Measurements from ENCODE around the gene PIP5K1B. TPM values are rescaled to one million over a fixed set of nuclear protein-coding genes. Genes with fewer than 3 reads are reported as not detected.

PIP5K1B gene
- total and polyA plus RNA-seq, 2 donors (not counting 1 experiment from before 2014, with no cell fraction given) = 11.8 to 24.1 TPM

- Histone ChIP-seq H2AFZ (ENCODE audit: insufficient read depth, low read depth, low read length, poor library complexity, severe bottlenecking) (no peak overlapping the region), H4K20me1 (ENCODE audit: control insufficient read depth, insufficient read depth, low read length, poor library complexity, severe bottlenecking) (no peaks in the 10 kb centered on the region), H3K9me3 (ENCODE audit: control extremely low read depth in 1 of 3, control insufficient read depth in 2 of 3, insufficient read depth in 1 of 3, low read length in 2 of 3) (peaks cover 0 to 4% (median 0%) of the 10 kb centered on the region in 3 donors), H3K4me3 (ENCODE audit: control extremely low read depth in 1 of 5, extremely low read depth in 1 of 5, insufficient read depth in 1 of 5, low read depth in 2 of 5, low read length in 4 of 5) (no peak overlapping the region), H3K27me3 (replicated peaks in 1 of 4; ENCODE audit: control extremely low read depth in 1 of 4, control insufficient read depth in 3 of 4, insufficient read depth in 4 of 4, low read length in 3 of 4) (no peaks in the 10 kb centered on the region), H3K27ac (ENCODE audit: low read length in 2 of 2) (no peak overlapping the region), H3K4me1 (ENCODE audit: control insufficient read depth in 2 of 2, insufficient read depth in 2 of 2, low read length in 2 of 2) (peaks cover 39 to 42% of the 10 kb centered on the region in 2 donors), H3K9ac (ENCODE audit: low read length) (no peak overlapping the region), H3K4me2 (replicated peaks; ENCODE audit: low read depth, low read length, poor library complexity, severe bottlenecking) (peak overlapping the region; percentile 9), H3K36me3 (replicated peaks in 1 of 2; ENCODE audit: control extremely low read depth in 1 of 2, control insufficient read depth in 1 of 2, extremely low read depth in 1 of 2, insufficient read depth in 2 of 2, low read length in 1 of 2) (no peaks in the 10 kb centered on the region), H3K79me2 (ENCODE audit: control insufficient read depth, insufficient read depth, low read length) (peaks cover 5% of the 10 kb centered on the region)
- Mint-ChIP-seq H3K4me3 (no peak overlapping the region), H3K4me1 (peaks cover 65% of the 10 kb centered on the region), H3K27me3 (no peaks in the 10 kb centered on the region), H3K27ac (no peak overlapping the region), H3K9me3 (ENCODE audit: insufficient read depth) (no peaks in the 10 kb centered on the region)
- ChIA-PET CTCF (no interaction called here), POLR2A (no interaction called here)
- ATAC-seq (ENCODE audit: low read depth) (no peak), DNase-seq (no peak)
- intact Hi-C loops (cut with micrococcal nuclease) = loop anchor here (2.0 to 5.0 kb wide), 2 partner anchors 20 to 36 kb away; no protein-coding TSS in a partner anchor
- TF ChIP-seq EZH2 (IDR thresholded peaks at IDR 0.05; ENCODE audit: borderline replicate concordance, insufficient read depth, low read depth, low read length, poor library complexity, severe bottlenecking) = no peak
- no peak for TF ChIP-seq CTCF (IDR thresholded peaks at IDR 0.05)
- WGBS (ENCODE audit: insufficient coverage) = 100% methylated on average over 2 of the region's 3 CpGs
Observed at GRCh38 chr9:68978501-68978900, 273.5 kb downstream of the PIP5K1B start.

GRCh38 chr9:68979538-68980314, 274.7 kb downstream of the PIP5K1B start:
- peaks cover 59% of the 10 kb centered on the region for H3K4me1 Mint-ChIP-seq
- ChIA-PET CTCF (no interaction called here), POLR2A (no interaction called here)
- Histone ChIP-seq H3K27ac (ENCODE audit: low read length in 2 of 2) (no peak overlapping the region), H3K4me2 (replicated peaks; ENCODE audit: low read depth, low read length, poor library complexity, severe bottlenecking) (no peak overlapping the region), H4K20me1 (ENCODE audit: control insufficient read depth, insufficient read depth, low read length, poor library complexity, severe bottlenecking) (no peaks in the 10 kb centered on the region), H2AFZ (ENCODE audit: insufficient read depth, low read depth, low read length, poor library complexity, severe bottlenecking) (no peak overlapping the region), H3K27me3 (replicated peaks in 1 of 4; ENCODE audit: control extremely low read depth in 1 of 4, control insufficient read depth in 3 of 4, insufficient read depth in 4 of 4, low read length in 3 of 4) (no peaks in the 10 kb centered on the region), H3K79me2 (ENCODE audit: control insufficient read depth, insufficient read depth, low read length) (peaks cover 5% of the 10 kb centered on the region), H3K4me1 (ENCODE audit: control insufficient read depth in 2 of 2, insufficient read depth in 2 of 2, low read length in 2 of 2) (peaks cover 39 to 41% of the 10 kb centered on the region in 2 donors), H3K9me3 (ENCODE audit: control extremely low read depth in 1 of 3, control insufficient read depth in 2 of 3, insufficient read depth in 1 of 3, low read length in 2 of 3) (peaks cover 0 to 4% (median 0%) of the 10 kb centered on the region in 3 donors), H3K4me3 (ENCODE audit: control extremely low read depth in 1 of 5, extremely low read depth in 1 of 5, insufficient read depth in 1 of 5, low read depth in 2 of 5, low read length in 4 of 5) (no peak overlapping the region), H3K9ac (ENCODE audit: low read length) (no peak overlapping the region), H3K36me3 (replicated peaks in 1 of 2; ENCODE audit: control extremely low read depth in 1 of 2, control insufficient read depth in 1 of 2, extremely low read depth in 1 of 2, insufficient read depth in 2 of 2, low read length in 1 of 2) (no peaks in the 10 kb centered on the region)
- no peaks in the 10 kb centered on the region for H3K9me3 Mint-ChIP-seq (ENCODE audit: insufficient read depth)
- H3K27me3 Mint-ChIP-seq = no peaks in the 10 kb centered on the region
- DNase-seq = no peak
- TF ChIP-seq EZH2 (IDR thresholded peaks at IDR 0.05; ENCODE audit: borderline replicate concordance, insufficient read depth, low read depth, low read length, poor library complexity, severe bottlenecking) (no peak), CTCF (IDR thresholded peaks at IDR 0.05) (no peak)
- H3K4me3 Mint-ChIP-seq = no peak overlapping the region
- H3K27ac Mint-ChIP-seq = no peak overlapping the region
- intact Hi-C loops (cut with micrococcal nuclease) = loop anchor here (2.0 to 10.0 kb wide), 3 partner anchors 21 to 55 kb away; no protein-coding TSS in a partner anchor
- no peak for ATAC-seq (ENCODE audit: low read depth)
- WGBS (ENCODE audit: insufficient coverage) = 70% methylated on average over 8 of the region's 9 CpGs

All from B cell (primary cell).